ENCODE data around the gene YIF1A. TPM values are rescaled to one million over a fixed set of nuclear protein-coding genes. Genes with fewer than 3 reads are reported as not detected.

The YIF1A gene
- total RNA-seq, 1 donor from 2014 or later = 53.4 TPM

DNA sequence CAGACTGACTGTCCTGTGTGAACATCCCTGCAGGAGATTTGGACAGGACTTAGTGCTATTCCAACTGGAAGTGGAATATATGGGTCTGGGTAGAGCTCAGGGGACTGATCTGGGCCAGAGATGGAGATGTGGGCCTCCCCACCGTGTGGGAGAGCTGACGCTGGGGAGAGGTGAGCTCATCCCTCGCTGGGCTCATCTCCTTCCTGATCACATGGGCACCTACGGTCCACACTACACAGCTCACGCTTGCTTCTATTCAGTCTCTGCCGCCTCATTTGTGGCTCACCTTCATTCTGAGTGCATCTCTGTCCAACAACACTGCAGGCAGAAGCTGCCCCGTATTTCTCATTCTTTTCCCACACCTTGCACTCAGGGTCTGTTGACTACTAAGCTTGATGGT is 37.1 kb downstream of the YIF1A start:
- Mint-ChIP-seq H3K27ac (no peak overlapping the region), H3K4me3 (no peak overlapping the region), H3K4me1 (peaks cover 7% of the 10 kb centered on the region), H3K36me3 (ENCODE audit: low read depth) (peaks cover 21% of the 10 kb centered on the region), H3K27me3 (no peaks in the 10 kb centered on the region), H3K9me3 (no peaks in the 10 kb centered on the region)
- POLR2A ChIA-PET = no interaction called here
- CTCF ChIA-PET = interaction anchor here (1.0 kb wide), 1 partner anchor 30 kb away, joined by 3 read pairs; no protein-coding TSS in a partner anchor
- intact Hi-C loops (cut with micrococcal nuclease) = no loop called here
- no peak for ATAC-seq (ENCODE audit: low read depth)
- TF ChIP-seq, protein P1, sequence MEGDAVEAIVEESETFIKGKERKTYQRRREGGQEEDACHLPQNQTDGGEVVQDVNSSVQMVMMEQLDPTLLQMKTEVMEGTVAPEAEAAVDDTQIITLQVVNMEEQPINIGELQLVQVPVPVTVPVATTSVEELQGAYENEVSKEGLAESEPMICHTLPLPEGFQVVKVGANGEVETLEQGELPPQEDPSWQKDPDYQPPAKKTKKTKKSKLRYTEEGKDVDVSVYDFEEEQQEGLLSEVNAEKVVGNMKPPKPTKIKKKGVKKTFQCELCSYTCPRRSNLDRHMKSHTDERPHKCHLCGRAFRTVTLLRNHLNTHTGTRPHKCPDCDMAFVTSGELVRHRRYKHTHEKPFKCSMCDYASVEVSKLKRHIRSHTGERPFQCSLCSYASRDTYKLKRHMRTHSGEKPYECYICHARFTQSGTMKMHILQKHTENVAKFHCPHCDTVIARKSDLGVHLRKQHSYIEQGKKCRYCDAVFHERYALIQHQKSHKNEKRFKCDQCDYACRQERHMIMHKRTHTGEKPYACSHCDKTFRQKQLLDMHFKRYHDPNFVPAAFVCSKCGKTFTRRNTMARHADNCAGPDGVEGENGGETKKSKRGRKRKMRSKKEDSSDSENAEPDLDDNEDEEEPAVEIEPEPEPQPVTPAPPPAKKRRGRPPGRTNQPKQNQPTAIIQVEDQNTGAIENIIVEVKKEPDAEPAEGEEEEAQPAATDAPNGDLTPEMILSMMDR (IDR thresholded peaks at IDR 0.05) = no peak
- DNase-seq = no peak

DNA sequence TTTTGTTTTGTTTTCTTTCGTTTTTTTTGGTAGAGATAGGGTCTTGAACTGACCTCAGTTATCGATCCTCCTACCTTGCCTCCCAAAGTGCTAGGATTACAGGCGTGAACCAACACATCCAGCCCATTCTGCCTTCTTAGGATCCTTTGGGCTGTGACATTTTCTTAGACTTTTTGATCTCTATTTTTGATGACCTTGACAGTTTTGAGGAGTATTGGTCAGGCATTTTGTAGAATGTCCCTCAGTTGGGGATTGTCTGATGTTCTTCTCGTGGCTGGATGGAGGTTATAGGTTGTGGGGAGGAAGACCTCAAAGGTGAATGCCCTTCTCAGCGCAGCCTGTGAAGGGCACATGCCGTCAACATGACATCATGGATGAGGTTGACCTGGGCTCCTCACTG is 40.0 kb downstream of the YIF1A start:
- no peaks in the 10 kb centered on the region for H3K27me3 Mint-ChIP-seq
- ATAC-seq (ENCODE audit: low read depth) = no peak
- peaks cover 34% of the 10 kb centered on the region for H3K36me3 Mint-ChIP-seq (ENCODE audit: low read depth)
- DNase-seq = no peak
- POLR2A ChIA-PET = no interaction called here
- no peaks in the 10 kb centered on the region for H3K4me1 Mint-ChIP-seq
- CTCF ChIA-PET = no interaction called here
- no peaks in the 10 kb centered on the region for H3K9me3 Mint-ChIP-seq
- no peak overlapping the region for H3K4me3 Mint-ChIP-seq
- TF ChIP-seq, protein P1 (IDR thresholded peaks at IDR 0.05) = no peak
- peak overlapping the region; percentile 51 for H3K27ac Mint-ChIP-seq
- intact Hi-C loops (cut with micrococcal nuclease) = no loop called here

DNA sequence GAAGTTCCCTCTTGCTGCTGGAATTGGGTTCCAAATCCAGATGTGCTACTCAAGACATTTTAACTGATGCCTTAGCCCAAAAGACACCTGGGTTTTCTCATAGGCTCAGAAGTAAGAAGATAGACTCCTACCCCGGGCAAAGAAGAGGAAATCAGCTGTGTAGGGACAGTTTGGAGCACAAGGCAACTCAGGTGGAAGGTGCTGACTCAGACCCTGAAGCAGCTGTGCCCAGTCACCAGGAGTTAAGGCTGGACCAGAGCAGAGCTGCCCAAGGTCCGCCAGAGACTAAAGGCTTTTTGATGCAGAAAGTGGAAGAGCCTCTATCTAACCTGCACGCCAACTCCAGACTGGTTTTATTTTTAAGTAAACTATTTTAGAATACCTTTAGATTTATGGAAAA is 41.1 kb downstream of the YIF1A start:
- no peak overlapping the region for H3K4me3 Mint-ChIP-seq
- no peaks in the 10 kb centered on the region for H3K4me1 Mint-ChIP-seq
- peak overlapping the region; percentile 4 for H3K27ac Mint-ChIP-seq
- no peaks in the 10 kb centered on the region for H3K9me3 Mint-ChIP-seq
- H3K36me3 Mint-ChIP-seq (ENCODE audit: low read depth) = peaks cover 40% of the 10 kb centered on the region
- H3K27me3 Mint-ChIP-seq = no peaks in the 10 kb centered on the region
- TF ChIP-seq, protein P1 (IDR thresholded peaks at IDR 0.05) = no peak
- ChIA-PET POLR2A (no interaction called here), CTCF (no interaction called here)
- intact Hi-C loops (cut with micrococcal nuclease) = no loop called here
- no peak for ATAC-seq (ENCODE audit: low read depth)
- no peak for DNase-seq

DNA sequence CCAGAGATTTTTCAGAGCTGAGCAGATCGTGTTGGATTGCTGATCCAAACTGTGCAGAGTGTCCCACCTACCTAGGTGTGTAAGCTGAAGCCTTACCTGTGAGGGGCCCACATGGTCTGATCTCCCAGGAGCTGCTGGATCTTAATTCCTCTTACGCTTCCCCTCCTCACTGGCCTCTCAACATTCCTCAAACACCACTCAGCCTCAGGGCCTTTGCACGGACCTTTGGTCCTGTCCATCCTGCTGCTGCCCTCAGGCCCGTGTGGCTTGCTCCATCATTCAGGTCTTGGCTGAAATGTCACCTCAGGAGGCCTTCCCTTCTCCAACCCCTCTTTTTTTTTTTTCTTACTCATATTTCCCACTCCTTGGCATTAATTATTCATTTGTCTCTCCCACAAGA is 41.6 kb downstream of the YIF1A start:
- no peak for ATAC-seq (ENCODE audit: low read depth)
- no peaks in the 10 kb centered on the region for H3K27me3 Mint-ChIP-seq
- peaks cover 45% of the 10 kb centered on the region for H3K36me3 Mint-ChIP-seq (ENCODE audit: low read depth)
- peak overlapping the region; percentile 4 for H3K27ac Mint-ChIP-seq
- ChIA-PET POLR2A (no interaction called here), CTCF (no interaction called here)
- no peaks in the 10 kb centered on the region for H3K4me1 Mint-ChIP-seq
- intact Hi-C loops (cut with micrococcal nuclease) = no loop called here
- H3K4me3 Mint-ChIP-seq = no peak overlapping the region
- TF ChIP-seq, protein P1 (IDR thresholded peaks at IDR 0.05) = no peak
- no peaks in the 10 kb centered on the region for H3K9me3 Mint-ChIP-seq
- DNase-seq = no peak

DNA sequence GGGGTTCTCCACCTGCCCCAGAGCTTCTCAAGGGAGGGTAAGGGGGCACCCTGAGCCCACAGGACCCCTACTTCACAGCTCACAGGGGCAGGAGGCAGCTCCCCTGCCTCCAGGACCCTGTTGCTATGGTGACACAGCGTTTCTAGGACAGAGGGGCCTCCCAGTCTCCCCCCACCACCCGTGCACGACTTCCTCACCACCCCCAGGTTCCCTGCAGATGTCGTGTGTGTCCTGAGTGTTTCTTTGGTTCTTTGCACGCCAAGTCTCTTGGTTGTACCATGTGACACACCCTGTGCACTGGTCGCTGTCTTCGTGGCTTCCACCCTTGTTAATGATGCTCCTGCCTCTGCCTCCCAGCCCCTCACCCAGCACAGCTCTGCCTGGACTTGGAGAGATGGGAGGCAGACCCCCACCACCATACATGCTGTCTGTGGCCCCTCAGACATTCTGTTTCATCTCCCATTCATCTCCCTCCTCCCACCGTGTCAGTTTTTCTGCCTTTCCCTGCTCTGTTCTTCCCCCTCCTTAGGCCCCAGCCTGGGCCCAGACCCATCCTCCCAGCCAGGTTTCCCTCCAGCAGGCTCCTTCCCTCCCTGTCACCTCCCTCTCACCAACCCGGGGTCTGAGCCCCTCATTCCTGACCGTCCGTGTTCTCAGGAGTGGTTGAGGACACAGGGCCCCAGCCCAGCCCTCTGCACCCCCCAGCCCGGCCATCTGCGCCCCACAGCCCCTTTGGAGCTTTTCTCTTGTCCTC is 45.0 kb downstream of the YIF1A start:
- ATAC-seq (ENCODE audit: low read depth) = no peak
- Mint-ChIP-seq H3K36me3 (ENCODE audit: low read depth) (peaks cover 62% of the 10 kb centered on the region), H3K9me3 (no peaks in the 10 kb centered on the region), H3K27me3 (no peaks in the 10 kb centered on the region), H3K4me1 (peaks cover 2% of the 10 kb centered on the region), H3K27ac (no peak overlapping the region), H3K4me3 (no peak overlapping the region)
- DNase-seq = no peak
- intact Hi-C loops (cut with micrococcal nuclease) = no loop called here
- TF ChIP-seq, protein P1 (IDR thresholded peaks at IDR 0.05) = no peak
- ChIA-PET CTCF (no interaction called here), POLR2A (no interaction called here)

All from activated B cell treated with CpG ODN at 0.5 μM for 24 hours (primary cell).